HEK293 (cell line): ENCODE measurements around the gene TLE3.

Experiments
- CTCF ChIA-PET: fragments of 350-600 bp; formaldehyde crosslinking; extraction: SDS; loops from one replicate; lab custom pipeline; 2021; ENCODE audit warnings: antibody characterized with exemption; lab: Yijun Ruan, JAX
- POLR2A ChIA-PET: fragments of 300-600 bp; formaldehyde crosslinking; extraction: SDS; loops from one replicate; lab custom pipeline; 2020; ENCODE audit warnings: antibody characterized with exemption, inconsistent platforms; lab: Yijun Ruan, JAX
- H3K27ac ChIP-seq: fragments of 200-500 bp; sonication (Bioruptor generic); 2 replicates; pipeline ENCODE4 v1.5.1; 2014; ENCODE audit warnings: low read depth, low read length, control low read depth, inconsistent platforms; ENCODE audit errors: extremely low read depth
- H3K36me3 ChIP-seq, 2 experiments: fragments of 200-500 bp in 1 of 2; sonication (Bioruptor generic) in 1 of 2; 1 replicate in 1 of 2; 2 replicates in 1 of 2; pipeline ENCODE4 v1.5.1; 2014 to 2017; ENCODE audit warnings: inconsistent platforms in 2 of 2, low read length in 2 of 2; ENCODE audit not compliant: control insufficient read depth in 2 of 2, insufficient read depth in 1 of 2
- H3K4me1 ChIP-seq: fragments of 200-500 bp; sonication (Bioruptor generic); 2 replicates; pipeline ENCODE4 v1.5.1; 2014; ENCODE audit warnings: mild to moderate bottlenecking, low read length, inconsistent platforms; ENCODE audit not compliant: control insufficient read depth, insufficient read depth
- H3K4me3 ChIP-seq: 2 replicates; pipeline ENCODE4 v1.5.1; 2011; ENCODE audit warnings: low read depth, mild to moderate bottlenecking, control low read depth, low read length, moderate library complexity
- H3K9me3 ChIP-seq: fragments of 200-500 bp; sonication (Bioruptor generic); 2 replicates; pipeline ENCODE4 v1.5.1; 2014; ENCODE audit warnings: low read depth, low read length, inconsistent platforms; ENCODE audit not compliant: control insufficient read depth, insufficient read depth
- EGR2 ChIP-seq: fragments of 450-650 bp; formaldehyde crosslinking; IDR thresholded peaks from 2 replicates; pipeline ENCODE4 v1.5.1; 2016; ENCODE audit warnings: low read depth, missing biosample characterization, missing genetic modification characterization
- HOXA7 ChIP-seq: sonication (generic); formaldehyde crosslinking; IDR thresholded peaks from 2 replicates; pipeline ENCODE4 v1.8.1; 2022; ENCODE audit warnings: missing genetic modification reagents, borderline replicate concordance
- MZF1 ChIP-seq: fragments of 450-650 bp; formaldehyde crosslinking; IDR thresholded peaks from 2 replicates; pipeline ENCODE4 v1.5.1; 2017; ENCODE audit warnings: missing biosample characterization, missing genetic modification characterization, borderline replicate concordance
- PRDM1 ChIP-seq: fragments of 450-650 bp; formaldehyde crosslinking; IDR thresholded peaks from 2 replicates; pipeline ENCODE4; 2016; ENCODE audit warnings: missing biosample characterization, missing genetic modification characterization
- ZIC2 ChIP-seq: fragments of 450-650 bp; formaldehyde crosslinking; IDR thresholded peaks from 2 replicates; pipeline ENCODE4 v1.5.1; 2016; ENCODE audit warnings: missing biosample characterization, missing genetic modification characterization
- ZNF132 ChIP-seq: fragments of 450-650 bp; formaldehyde crosslinking; IDR thresholded peaks from 2 replicates; pipeline ENCODE4 v1.5.1; 2017; ENCODE audit warnings: missing biosample characterization, missing genetic modification characterization, borderline replicate concordance
- ZNF155 ChIP-seq: fragments of 450-650 bp; formaldehyde crosslinking; IDR thresholded peaks from 2 replicates; pipeline ENCODE4 v1.5.1; 2016; ENCODE audit warnings: missing biosample characterization, missing genetic modification characterization
- ZNF2 ChIP-seq: fragments of 450-650 bp; formaldehyde crosslinking; IDR thresholded peaks from 2 replicates; pipeline ENCODE4 v1.5.1; 2016; ENCODE audit warnings: missing biosample characterization, missing genetic modification characterization
- ZNF202 ChIP-seq: fragments of 450-650 bp; formaldehyde crosslinking; IDR thresholded peaks from 2 replicates; pipeline ENCODE4 v1.5.1; 2016; ENCODE audit warnings: missing biosample characterization, missing genetic modification characterization, borderline replicate concordance
- ZNF404 ChIP-seq: fragments of 450-650 bp; formaldehyde crosslinking; IDR thresholded peaks from 2 replicates; pipeline ENCODE4 v1.5.1; 2017; ENCODE audit warnings: missing biosample characterization, missing genetic modification characterization
- ZNF473 ChIP-seq: fragments of 450-650 bp; formaldehyde crosslinking; IDR thresholded peaks from 2 replicates; pipeline ENCODE4 v1.5.1; 2017; ENCODE audit warnings: missing biosample characterization, missing genetic modification characterization
- ZNF571 ChIP-seq: fragments of 450-650 bp; formaldehyde crosslinking; IDR thresholded peaks from 2 replicates; pipeline ENCODE4 v1.5.0; 2017; ENCODE audit warnings: missing biosample characterization, missing genetic modification characterization
- ZNF596 ChIP-seq: fragments of 450-650 bp; IDR thresholded peaks from 2 replicates; pipeline ENCODE4 v1.5.0; 2018; ENCODE audit warnings: missing biosample characterization, mild to moderate bottlenecking, missing genetic modification characterization, moderate library complexity
- ZNF600 ChIP-seq: fragments of 450-650 bp; formaldehyde crosslinking; IDR thresholded peaks from 2 replicates; pipeline ENCODE4 v1.5.1; 2016; ENCODE audit warnings: missing biosample characterization, missing genetic modification characterization
- ZNF629 ChIP-seq: fragments of 450-650 bp; formaldehyde crosslinking; IDR thresholded peaks from 2 replicates; pipeline ENCODE4 v1.5.1; 2017; ENCODE audit warnings: missing biosample characterization, missing genetic modification characterization
- ZNF664 ChIP-seq: fragments of 450-650 bp; formaldehyde crosslinking; IDR thresholded peaks from 2 replicates; pipeline ENCODE4 v1.5.1; 2016; ENCODE audit warnings: missing biosample characterization, missing genetic modification characterization
- ZNF76 ChIP-seq: fragments of 450-650 bp; formaldehyde crosslinking; IDR thresholded peaks from 2 replicates; pipeline ENCODE4; 2016; ENCODE audit warnings: low read depth, missing biosample characterization, missing genetic modification characterization, borderline replicate concordance
- ZNF776 ChIP-seq: fragments of 450-650 bp; formaldehyde crosslinking; IDR thresholded peaks from 2 replicates; pipeline ENCODE4 v1.5.0; 2017; ENCODE audit warnings: missing biosample characterization, missing genetic modification characterization, borderline replicate concordance
- ZSCAN16 ChIP-seq: fragments of 450-650 bp; formaldehyde crosslinking; IDR thresholded peaks from 2 replicates; pipeline ENCODE4 v1.5.1; 2016; ENCODE audit warnings: missing biosample characterization, missing genetic modification characterization
- TF ChIP-seq, protein P1 (sequence below): fragments of 450-650 bp; formaldehyde crosslinking; IDR thresholded peaks from 2 replicates; pipeline ENCODE4 v1.5.1; 2016; ENCODE audit warnings: missing biosample characterization, missing genetic modification characterization
- TF ChIP-seq, protein P2 (sequence below): fragments of 450-650 bp; formaldehyde crosslinking; IDR thresholded peaks from 2 replicates; pipeline ENCODE4 v1.5.1; 2016; ENCODE audit warnings: missing biosample characterization, missing genetic modification characterization
- TF ChIP-seq, protein P3 (sequence below): fragments of 450-650 bp; IDR thresholded peaks from 2 replicates; pipeline ENCODE4 v1.5.1; 2018; ENCODE audit warnings: missing biosample characterization, mild to moderate bottlenecking, missing genetic modification characterization
- TF ChIP-seq, protein P4 (sequence below): fragments of 450-650 bp; formaldehyde crosslinking; IDR thresholded peaks from 2 replicates; pipeline ENCODE4 v1.5.1; 2016; ENCODE audit warnings: missing biosample characterization, missing genetic modification characterization, low read depth
- TF ChIP-seq, protein P5 (sequence below): fragments of 450-650 bp; formaldehyde crosslinking; IDR thresholded peaks from 2 replicates; pipeline ENCODE4; 2016; ENCODE audit warnings: missing biosample characterization, missing genetic modification characterization
- TF ChIP-seq, protein P6 (sequence below): fragments of 450-650 bp; formaldehyde crosslinking; IDR thresholded peaks from 2 replicates; pipeline ENCODE4 v1.5.1; 2016; ENCODE audit warnings: missing biosample characterization, missing genetic modification characterization

The TLE3 gene

DNA sequence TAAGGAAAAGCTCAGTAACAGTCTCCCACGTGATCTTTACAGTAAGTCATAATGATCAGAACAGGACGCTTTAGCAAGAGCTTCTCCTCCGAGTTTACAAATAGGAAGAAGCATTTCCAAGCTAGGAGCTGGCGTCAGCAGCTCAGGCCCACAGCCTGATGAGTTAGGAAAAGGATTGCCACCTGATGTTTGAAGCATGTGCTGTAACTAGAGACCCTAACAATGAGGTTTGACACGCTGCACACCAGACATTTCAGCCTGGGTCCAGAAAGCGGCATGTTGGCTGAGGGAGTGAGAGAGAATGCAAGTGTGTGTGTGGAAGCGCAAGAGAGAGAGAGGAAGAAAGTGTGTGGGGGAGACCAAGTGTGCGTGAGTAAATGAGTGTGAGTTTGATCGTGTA lies 47.3 kb downstream of the TLE3 start:
- Histone ChIP-seq H3K4me3 (no peak overlapping the region), H3K36me3 (peaks cover 58 to 77% of the 10 kb centered on the region in 2 experiments), H3K4me1 (no peaks in the 10 kb centered on the region), H3K27ac (no peak overlapping the region), H3K9me3 (no peaks in the 10 kb centered on the region)
- ChIA-PET CTCF (no interaction called here), POLR2A (no interaction called here)
- TF ChIP-seq ZNF2 = no peak
- no peak for TF ChIP-seq ZNF404 (tag by site-specific recombination)
- no peak for TF ChIP-seq EGR2 (tag by site-specific recombination)
- TF ChIP-seq ZNF776 (tag by site-specific recombination) = no peak
- TF ChIP-seq, protein P1, sequence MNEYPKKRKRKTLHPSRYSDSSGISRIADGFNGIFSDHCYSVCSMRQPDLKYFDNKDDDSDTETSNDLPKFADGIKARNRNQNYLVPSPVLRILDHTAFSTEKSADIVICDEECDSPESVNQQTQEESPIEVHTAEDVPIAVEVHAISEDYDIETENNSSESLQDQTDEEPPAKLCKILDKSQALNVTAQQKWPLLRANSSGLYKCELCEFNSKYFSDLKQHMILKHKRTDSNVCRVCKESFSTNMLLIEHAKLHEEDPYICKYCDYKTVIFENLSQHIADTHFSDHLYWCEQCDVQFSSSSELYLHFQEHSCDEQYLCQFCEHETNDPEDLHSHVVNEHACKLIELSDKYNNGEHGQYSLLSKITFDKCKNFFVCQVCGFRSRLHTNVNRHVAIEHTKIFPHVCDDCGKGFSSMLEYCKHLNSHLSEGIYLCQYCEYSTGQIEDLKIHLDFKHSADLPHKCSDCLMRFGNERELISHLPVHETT (tag by site-specific recombination) = no peak
- TF ChIP-seq ZNF571 (tag by site-specific recombination) = no peak
- TF ChIP-seq MZF1 (tag by site-specific recombination) = no peak
- no peak for TF ChIP-seq ZNF664 (tag by site-specific recombination)
- no peak for TF ChIP-seq ZNF202 (tag by site-specific recombination)
- no peak for TF ChIP-seq ZNF132 (tag by site-specific recombination)
- TF ChIP-seq ZNF76 (tag by site-specific recombination) = no peak
- TF ChIP-seq PRDM1 (tag by site-specific recombination) = peak; percentile 65; the same call in 1 of the 2 replicates
- TF ChIP-seq ZSCAN16 (tag by site-specific recombination) = no peak
- TF ChIP-seq ZNF596 (tag by site-specific recombination) = no peak
- TF ChIP-seq ZNF473 (tag by site-specific recombination) = no peak
- TF ChIP-seq, protein P2, sequence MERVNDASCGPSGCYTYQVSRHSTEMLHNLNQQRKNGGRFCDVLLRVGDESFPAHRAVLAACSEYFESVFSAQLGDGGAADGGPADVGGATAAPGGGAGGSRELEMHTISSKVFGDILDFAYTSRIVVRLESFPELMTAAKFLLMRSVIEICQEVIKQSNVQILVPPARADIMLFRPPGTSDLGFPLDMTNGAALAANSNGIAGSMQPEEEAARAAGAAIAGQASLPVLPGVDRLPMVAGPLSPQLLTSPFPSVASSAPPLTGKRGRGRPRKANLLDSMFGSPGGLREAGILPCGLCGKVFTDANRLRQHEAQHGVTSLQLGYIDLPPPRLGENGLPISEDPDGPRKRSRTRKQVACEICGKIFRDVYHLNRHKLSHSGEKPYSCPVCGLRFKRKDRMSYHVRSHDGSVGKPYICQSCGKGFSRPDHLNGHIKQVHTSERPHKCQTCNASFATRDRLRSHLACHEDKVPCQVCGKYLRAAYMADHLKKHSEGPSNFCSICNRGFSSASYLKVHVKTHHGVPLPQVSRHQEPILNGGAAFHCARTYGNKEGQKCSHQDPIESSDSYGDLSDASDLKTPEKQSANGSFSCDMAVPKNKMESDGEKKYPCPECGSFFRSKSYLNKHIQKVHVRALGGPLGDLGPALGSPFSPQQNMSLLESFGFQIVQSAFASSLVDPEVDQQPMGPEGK = no peak
- TF ChIP-seq ZNF600 (tag by site-specific recombination) = 0 out of 2 replicates have a peak, but pooled peaks have one; percentile 18

DNA sequence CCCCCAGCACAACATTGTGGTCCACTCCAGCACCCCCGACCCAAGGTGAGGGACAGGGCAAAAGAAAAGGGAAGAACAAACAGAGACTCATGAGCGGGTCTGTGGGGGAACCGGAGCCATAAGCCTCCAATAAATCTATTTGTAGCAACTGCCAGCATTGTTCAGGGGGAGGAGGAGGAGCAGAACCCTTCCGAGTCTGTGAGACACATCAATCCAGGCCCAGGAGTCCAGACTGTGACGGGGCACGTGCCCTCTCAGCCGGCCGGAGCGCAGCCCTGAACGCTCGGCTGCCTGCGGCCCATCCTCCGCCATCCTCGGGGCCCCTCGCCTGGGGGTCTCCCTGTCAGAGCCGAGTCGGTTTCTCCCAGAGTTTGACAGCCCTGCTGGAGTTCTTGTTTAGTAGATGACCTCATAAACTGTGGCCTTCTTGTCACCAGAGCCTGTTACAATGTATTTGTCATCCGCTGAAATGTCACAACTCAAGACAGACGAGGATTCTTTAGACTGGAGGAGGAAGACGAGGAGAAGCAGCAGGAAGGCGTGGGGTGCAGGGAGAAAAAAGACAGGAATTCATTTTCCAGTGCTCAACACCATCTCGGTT lies 47.9 kb downstream of the TLE3 start:
- POLR2A ChIA-PET = no interaction called here
- CTCF ChIA-PET = no interaction called here
- Histone ChIP-seq H3K4me1 (no peaks in the 10 kb centered on the region), H3K36me3 (peaks cover 52 to 70% of the 10 kb centered on the region in 2 experiments), H3K27ac (no peak overlapping the region), H3K9me3 (no peaks in the 10 kb centered on the region), H3K4me3 (no peak overlapping the region)
- no peak for TF ChIP-seq HOXA7 (CRISPR knock-in tag)
- TF ChIP-seq ZNF629 (tag by site-specific recombination) = peak; percentile 62; the same call in 1 of the 2 replicates
- TF ChIP-seq ZIC2 = peak; percentile 58
- TF ChIP-seq, protein P3, sequence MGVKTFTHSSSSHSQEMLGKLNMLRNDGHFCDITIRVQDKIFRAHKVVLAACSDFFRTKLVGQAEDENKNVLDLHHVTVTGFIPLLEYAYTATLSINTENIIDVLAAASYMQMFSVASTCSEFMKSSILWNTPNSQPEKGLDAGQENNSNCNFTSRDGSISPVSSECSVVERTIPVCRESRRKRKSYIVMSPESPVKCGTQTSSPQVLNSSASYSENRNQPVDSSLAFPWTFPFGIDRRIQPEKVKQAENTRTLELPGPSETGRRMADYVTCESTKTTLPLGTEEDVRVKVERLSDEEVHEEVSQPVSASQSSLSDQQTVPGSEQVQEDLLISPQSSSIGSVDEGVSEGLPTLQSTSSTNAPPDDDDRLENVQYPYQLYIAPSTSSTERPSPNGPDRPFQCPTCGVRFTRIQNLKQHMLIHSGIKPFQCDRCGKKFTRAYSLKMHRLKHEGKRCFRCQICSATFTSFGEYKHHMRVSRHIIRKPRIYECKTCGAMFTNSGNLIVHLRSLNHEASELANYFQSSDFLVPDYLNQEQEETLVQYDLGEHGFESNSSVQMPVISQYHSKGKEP (tag by site-specific recombination) = no peak
- TF ChIP-seq, protein P4, sequence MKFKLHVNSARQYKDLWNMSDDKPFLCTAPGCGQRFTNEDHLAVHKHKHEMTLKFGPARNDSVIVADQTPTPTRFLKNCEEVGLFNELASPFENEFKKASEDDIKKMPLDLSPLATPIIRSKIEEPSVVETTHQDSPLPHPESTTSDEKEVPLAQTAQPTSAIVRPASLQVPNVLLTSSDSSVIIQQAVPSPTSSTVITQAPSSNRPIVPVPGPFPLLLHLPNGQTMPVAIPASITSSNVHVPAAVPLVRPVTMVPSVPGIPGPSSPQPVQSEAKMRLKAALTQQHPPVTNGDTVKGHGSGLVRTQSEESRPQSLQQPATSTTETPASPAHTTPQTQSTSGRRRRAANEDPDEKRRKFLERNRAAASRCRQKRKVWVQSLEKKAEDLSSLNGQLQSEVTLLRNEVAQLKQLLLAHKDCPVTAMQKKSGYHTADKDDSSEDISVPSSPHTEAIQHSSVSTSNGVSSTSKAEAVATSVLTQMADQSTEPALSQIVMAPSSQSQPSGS (tag by site-specific recombination) = peak; percentile 80
- TF ChIP-seq, protein P5, sequence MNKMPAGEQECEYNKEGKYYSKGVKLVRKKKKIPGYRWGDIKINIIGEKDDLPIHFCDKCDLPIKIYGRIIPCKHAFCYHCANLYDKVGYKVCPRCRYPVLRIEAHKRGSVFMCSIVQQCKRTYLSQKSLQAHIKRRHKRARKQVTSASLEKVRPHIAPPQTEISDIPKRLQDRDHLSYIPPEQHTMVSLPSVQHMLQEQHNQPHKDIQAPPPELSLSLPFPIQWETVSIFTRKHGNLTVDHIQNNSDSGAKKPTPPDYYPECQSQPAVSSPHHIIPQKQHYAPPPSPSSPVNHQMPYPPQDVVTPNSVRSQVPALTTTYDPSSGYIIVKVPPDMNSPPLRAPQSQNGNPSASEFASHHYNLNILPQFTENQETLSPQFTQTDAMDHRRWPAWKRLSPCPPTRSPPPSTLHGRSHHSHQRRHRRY (tag by site-specific recombination) = no peak
- TF ChIP-seq, protein P6, sequence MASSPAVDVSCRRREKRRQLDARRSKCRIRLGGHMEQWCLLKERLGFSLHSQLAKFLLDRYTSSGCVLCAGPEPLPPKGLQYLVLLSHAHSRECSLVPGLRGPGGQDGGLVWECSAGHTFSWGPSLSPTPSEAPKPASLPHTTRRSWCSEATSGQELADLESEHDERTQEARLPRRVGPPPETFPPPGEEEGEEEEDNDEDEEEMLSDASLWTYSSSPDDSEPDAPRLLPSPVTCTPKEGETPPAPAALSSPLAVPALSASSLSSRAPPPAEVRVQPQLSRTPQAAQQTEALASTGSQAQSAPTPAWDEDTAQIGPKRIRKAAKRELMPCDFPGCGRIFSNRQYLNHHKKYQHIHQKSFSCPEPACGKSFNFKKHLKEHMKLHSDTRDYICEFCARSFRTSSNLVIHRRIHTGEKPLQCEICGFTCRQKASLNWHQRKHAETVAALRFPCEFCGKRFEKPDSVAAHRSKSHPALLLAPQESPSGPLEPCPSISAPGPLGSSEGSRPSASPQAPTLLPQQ (tag by site-specific recombination) = no peak
- TF ChIP-seq ZNF155 = no peak
